GM23338 (cell line): ENCODE measurements around the gene HCN3. TPM values are rescaled to one million over a fixed set of nuclear protein-coding genes. Genes with fewer than 3 reads are reported as not detected.

Experiments used
- ATAC-seq: fragments of 200-7000 bp; cut with Tn5 transposase; 3 replicates; pipeline ENCODE4 v1.9.1; 2020
- DNase-seq: peaks from one replicate; pipeline ENCODE4 v3.0.0-alpha.2; 2015; ENCODE audit warnings: low spot score
- H2AFZ ChIP-seq: fragments of 200-600 bp; sonication (generic); 2 replicates; pipeline ENCODE4 v1.8.0; 2016; ENCODE audit warnings: antibody characterized with exemption, mild to moderate bottlenecking, moderate library complexity
- H3F3A ChIP-seq: fragments of 200-600 bp; sonication (generic); replicated peaks from 2 replicates; pipeline ENCODE4 v1.8.0; 2017; ENCODE audit warnings: antibody characterized with exemption, mixed run types, low read depth
- H3K27ac ChIP-seq: fragments of 200-600 bp; sonication (generic); 2 replicates; pipeline ENCODE4 v1.6.1; 2016; ENCODE audit warnings: low read depth
- H3K27me3 ChIP-seq: fragments of 200-600 bp; sonication (generic); 2 replicates; pipeline ENCODE4 v1.8.0; 2016; ENCODE audit warnings: mild to moderate bottlenecking, mixed run types, moderate library complexity; ENCODE audit not compliant: insufficient read depth
- H3K36me3 ChIP-seq: fragments of 200-600 bp; sonication (generic); 2 replicates; pipeline ENCODE4 v1.8.0; 2016; ENCODE audit warnings: mild to moderate bottlenecking; ENCODE audit not compliant: insufficient read depth
- H3K4me1 ChIP-seq: fragments of 200-600 bp; sonication (generic); 2 replicates; pipeline ENCODE4 v1.8.0; 2016; ENCODE audit warnings: mild to moderate bottlenecking, moderate library complexity; ENCODE audit not compliant: insufficient read depth
- H3K4me2 ChIP-seq: fragments of 200-600 bp; sonication (generic); 2 replicates; pipeline ENCODE4 v1.7.1; 2017; ENCODE audit warnings: mixed run types
- H3K4me3 ChIP-seq: fragments of 200-600 bp; sonication (generic); 2 replicates; pipeline ENCODE4 v1.6.1; 2016; ENCODE audit warnings: mixed run types
- H3K79me2 ChIP-seq: fragments of 200-600 bp; sonication (generic); replicated peaks from 2 replicates; pipeline ENCODE4 v1.8.0; 2017; ENCODE audit warnings: mild to moderate bottlenecking; ENCODE audit not compliant: insufficient read depth
- H3K9me2 ChIP-seq: fragments of 200-600 bp; sonication (generic); 2 replicates; pipeline ENCODE4 v1.8.0; 2017; ENCODE audit not compliant: insufficient read depth
- H4K20me1 ChIP-seq: fragments of 200-600 bp; sonication (generic); replicated peaks from 2 replicates; pipeline ENCODE4 v1.8.0; 2017; ENCODE audit warnings: mild to moderate bottlenecking; ENCODE audit not compliant: insufficient read depth
- H3K27ac Mint-ChIP-seq: 2 replicates; pipeline ENCODE4 v1.8.0; 2020; ENCODE audit warnings: inconsistent platforms, mild to moderate bottlenecking, moderate library complexity, mixed read lengths
- H3K27me3 Mint-ChIP-seq: 3 replicates; pipeline ENCODE4 v1.8.0; 2022; ENCODE audit warnings: low read depth, mild to moderate bottlenecking, moderate library complexity, mixed read lengths, inconsistent platforms; ENCODE audit not compliant: insufficient read depth, poor library complexity
- H3K36me3 Mint-ChIP-seq: 3 replicates; pipeline ENCODE4 v1.8.0; 2021; ENCODE audit warnings: low read depth, mild to moderate bottlenecking, inconsistent platforms, moderate library complexity, mixed read lengths
- H3K4me1 Mint-ChIP-seq: 3 replicates; pipeline ENCODE4 v1.8.0; 2020; ENCODE audit warnings: mild to moderate bottlenecking, inconsistent platforms, mixed read lengths
- H3K4me3 Mint-ChIP-seq: 3 replicates; pipeline ENCODE4 v1.8.0; 2021; ENCODE audit warnings: moderate library complexity, mild to moderate bottlenecking, inconsistent platforms, mixed read lengths
- H3K9me3 Mint-ChIP-seq: 3 replicates; pipeline ENCODE4 v1.8.0; 2020; ENCODE audit warnings: moderate library complexity, mild to moderate bottlenecking, inconsistent platforms, mixed read lengths
- CREB1 ChIP-seq: fragments of 250-450 bp; sonication (Bioruptor Pico); IDR thresholded peaks from 2 replicates; pipeline ENCODE4 v1.5.0; 2020; ENCODE audit warnings: low read depth, mild to moderate bottlenecking, moderate library complexity
- CTCF ChIP-seq, 2 experiments: fragments of 200-600 bp in 1 of 2; sonication (generic) in 1 of 2; conservative IDR thresholded peaks; 2 replicates each; pipeline versions ENCODE4 v1.5.1 to v1.6.1; 2016 to 2017; ENCODE audit warnings: antibody characterized with exemption in 2 of 2, low read depth in 2 of 2, mild to moderate bottlenecking in 2 of 2, moderate library complexity in 1 of 2
- ETS1 ChIP-seq: IDR thresholded peaks from 2 replicates; pipeline ENCODE4 v1.6.1; 2016; ENCODE audit warnings: antibody characterized with exemption
- EZH2 ChIP-seq: fragments of 200-600 bp; sonication (generic); IDR thresholded peaks from one replicate; pipeline ENCODE4 v1.8.0; 2017; ENCODE audit warnings: antibody characterized with exemption, mild to moderate bottlenecking, low read depth; ENCODE audit not compliant: unreplicated experiment
- EZH2phosphoT487 ChIP-seq: fragments of 200-600 bp; sonication (generic); IDR thresholded peaks from one replicate; pipeline ENCODE4 v1.8.1; 2018; ENCODE audit warnings: antibody characterized with exemption; ENCODE audit not compliant: unreplicated experiment
- JUNB ChIP-seq: IDR thresholded peaks from one replicate; pipeline ENCODE4 v1.6.1; 2016; ENCODE audit warnings: antibody characterized with exemption; ENCODE audit not compliant: unreplicated experiment
- NANOG ChIP-seq: IDR thresholded peaks from 2 replicates; pipeline ENCODE4 v1.6.1; 2016; ENCODE audit warnings: antibody characterized with exemption, borderline replicate concordance
- POLR2AphosphoS5 ChIP-seq: IDR thresholded peaks from 2 replicates; pipeline ENCODE4 v1.6.1; 2016; ENCODE audit warnings: antibody characterized with exemption, low read depth
- REST ChIP-seq: IDR thresholded peaks from one replicate; pipeline ENCODE4 v1.6.1; 2018; ENCODE audit warnings: antibody characterized with exemption; ENCODE audit not compliant: unreplicated experiment
- STAT1 ChIP-seq: IDR thresholded peaks from one replicate; pipeline ENCODE4 v1.6.1; 2016; ENCODE audit warnings: antibody characterized with exemption; ENCODE audit not compliant: unreplicated experiment
- ZNF114 ChIP-seq: fragments of 250-450 bp; sonication (Bioruptor Pico); IDR thresholded peaks from 2 replicates; pipeline ENCODE4 v1.5.0; 2020; ENCODE audit warnings: mild to moderate bottlenecking, moderate library complexity
- ZNF331 ChIP-seq: fragments of 250-450 bp; sonication (Bioruptor Pico); IDR thresholded peaks from 2 replicates; pipeline ENCODE4 v1.5.0; 2020; ENCODE audit warnings: low read depth, mild to moderate bottlenecking, moderate library complexity
- ZNF462 ChIP-seq: fragments of 250-450 bp; sonication (Bioruptor Pico); IDR thresholded peaks from 2 replicates; pipeline ENCODE4 v1.5.0; 2020; ENCODE audit warnings: mild to moderate bottlenecking, moderate library complexity
- polyA plus RNA-seq: library from polyadenylated mRNA; unstranded; fragments of >200 nt; fragmentation: Nextera tagmentation; extraction: Ambion mirVana; gene quantifications from 2 replicates; pipeline ENCODE4 v1.2.1, GENCODE V29; 2016
- total RNA-seq: library from RNA; depleted of rRNA; stranded (reverse); fragments of >200 nt; shearing (Covaris generic); gene quantifications from 2 replicates; pipeline ENCODE4 v1.2.3, GENCODE V29; 2014

HCN3 gene
- total and polyA plus RNA-seq, 2 experiments from 2014 or later: 3.4 to 4.9 TPM

GRCh38 chr1:155277902-155278688 is 832 bp downstream of the HCN3 start:
- Histone ChIP-seq H3F3A (peaks cover 18% of the 10 kb centered on the region), H3K4me2 (peak overlapping the region; percentile 96), H4K20me1 (no peaks in the 10 kb centered on the region), H3K9me2 (no peaks in the 10 kb centered on the region), H3K27ac (no peak overlapping the region), H3K4me3 (peak overlapping the region; percentile 89), H3K36me3 (no peaks in the 10 kb centered on the region), H2AFZ (0 out of 2 replicates have a peak overlapping the region, but pooled peaks have one; percentile 53), H3K27me3 (no peaks in the 10 kb centered on the region), H3K4me1 (peaks cover 29% of the 10 kb centered on the region), H3K79me2 (no peaks in the 10 kb centered on the region)
- H3K27ac Mint-ChIP-seq: no peak overlapping the region
- peak overlapping the region; percentile 73 for H3K4me3 Mint-ChIP-seq
- ATAC-seq (peak; percentile 77), DNase-seq (peak; percentile 99)
- peaks cover 4% of the 10 kb centered on the region; the same call in 1 of the 3 replicates for H3K9me3 Mint-ChIP-seq
- peaks cover 3% of the 10 kb centered on the region; the same call in 2 of the 3 replicates for H3K36me3 Mint-ChIP-seq
- no peak for TF ChIP-seq ZNF331 (CRISPR knock-in tag)
- no peak for TF ChIP-seq ZNF114 (CRISPR knock-in tag)
- TF ChIP-seq NANOG: no peak
- TF ChIP-seq ETS1: no peak
- no peak for TF ChIP-seq EZH2phosphoT487
- no peak for TF ChIP-seq CREB1 (CRISPR knock-in tag)
- TF ChIP-seq CTCF (conservative IDR thresholded peaks at IDR 0.05; ENCODE audit: low read depth in 2 of 2): peak; percentile 55 to 81
- peak; percentile 95 for TF ChIP-seq REST
- TF ChIP-seq JUNB: no peak
- TF ChIP-seq EZH2: no peak
- no peak for TF ChIP-seq STAT1
- no peak for TF ChIP-seq POLR2AphosphoS5
- TF ChIP-seq ZNF462 (CRISPR knock-in tag): no peak
- H3K27me3 Mint-ChIP-seq: peaks cover 15% of the 10 kb centered on the region
- peaks cover 28% of the 10 kb centered on the region for H3K4me1 Mint-ChIP-seq
